Measurements from ENCODE around the gene MTRFR.

Gene MTRFR

GRCh38 chr12:123253641-123254459 lies 20.6 kb downstream of the MTRFR start:
- peaks cover 71 to 99% (median 88%) of the 10 kb centered on the region in 11 experiments for H3K36me3 ChIP-seq
- no peak overlapping the region for H3K4me3 ChIP-seq
- H3K4me1 ChIP-seq: peaks cover 5 to 28% (median 22%) of the 10 kb centered on the region in 10 experiments; a peak in 18 of 20 replicates
- H4K20me1 ChIP-seq: peaks cover 30 to 65% (median 37%) of the 10 kb centered on the region in 11 experiments; a peak in 17 of 22 replicates
- H3K27ac ChIP-seq: no peak overlapping the region
- no peaks in the 10 kb centered on the region for H3K27me3 ChIP-seq
- TF ChIP-seq Cebpa-rat (IDR thresholded peaks at IDR 0.05): no peak
- peaks cover 0 to 8% (median 1%) of the 10 kb centered on the region in 11 experiments; a peak in 4 of 22 replicates for H3K9me3 ChIP-seq (replicated peaks in 1 of 11)
- H3K9ac ChIP-seq: no peak overlapping the region
- no peak overlapping the region for H3K4me2 ChIP-seq

GRCh38 chr12:123254853-123255446 lies 21.7 kb downstream of the MTRFR start:
- Histone ChIP-seq H3K27ac (peak overlapping the region in 1 of 11 experiments; percentile 16; a peak in 1 of 22 replicates), H3K9ac (no peak overlapping the region), H3K4me3 (no peak overlapping the region), H3K36me3 (peaks cover 77 to 99% (median 91%) of the 10 kb centered on the region in 11 experiments), H3K9me3 (replicated peaks in 1 of 11) (no peaks in the 10 kb centered on the region), H3K4me1 (peaks cover 5 to 33% (median 23%) of the 10 kb centered on the region in 10 experiments; a peak in 18 of 20 replicates), H3K4me2 (no peak overlapping the region), H3K27me3 (no peaks in the 10 kb centered on the region), H4K20me1 (peaks cover 23 to 56% (median 31%) of the 10 kb centered on the region in 11 experiments; a peak in 17 of 22 replicates)
- no peak for TF ChIP-seq Cebpa-rat (IDR thresholded peaks at IDR 0.05)

- Histone ChIP-seq H3K4me3 (no peak overlapping the region), H3K4me2 (peak overlapping the region in 6 of 11 experiments; percentile 10 to 51 (median 37); a peak in 9 of 22 replicates), H3K9me3 (replicated peaks in 1 of 11) (no peaks in the 10 kb centered on the region), H3K4me1 (peaks cover 0 to 28% (median 13%) of the 10 kb centered on the region in 10 experiments; a peak in 11 of 20 replicates), H3K9ac (peak overlapping the region in 1 of 11 experiments; percentile 27; a peak in 2 of 22 replicates), H3K27me3 (no peaks in the 10 kb centered on the region), H3K27ac (peak overlapping the region in 8 of 11 experiments; percentile 1 to 63 (median 50); a peak in 10 of 22 replicates), H4K20me1 (peaks cover 0 to 41% (median 18%) of the 10 kb centered on the region in 11 experiments; a peak in 16 of 22 replicates), H3K36me3 (peaks cover 93 to 100% (median 100%) of the 10 kb centered on the region in 11 experiments)
- no peak for TF ChIP-seq Cebpa-rat (IDR thresholded peaks at IDR 0.05)
Measured at GRCh38 chr12:123258593-123258992, 25.4 kb downstream of the MTRFR start.

GRCh38 chr12:123260081-123260480 lies 26.8 kb downstream of the MTRFR start:
- H3K27ac ChIP-seq: no peak overlapping the region; a peak in 1 of 22 replicates
- peaks cover 92 to 100% (median 100%) of the 10 kb centered on the region in 11 experiments for H3K36me3 ChIP-seq

GRCh38 chr12:123261196-123261595 lies 28.0 kb downstream of the MTRFR start:
- Histone ChIP-seq H3K4me3 (no peak overlapping the region), H3K9me3 (replicated peaks in 1 of 11) (no peaks in the 10 kb centered on the region), H3K27ac (no peak overlapping the region), H3K36me3 (peaks cover 93 to 100% (median 99%) of the 10 kb centered on the region in 11 experiments), H3K4me1 (peaks cover 0 to 34% (median 13%) of the 10 kb centered on the region in 10 experiments; a peak in 13 of 20 replicates), H3K9ac (no peak overlapping the region), H3K27me3 (no peaks in the 10 kb centered on the region), H4K20me1 (peaks cover 0 to 48% (median 22%) of the 10 kb centered on the region in 11 experiments; a peak in 15 of 22 replicates), H3K4me2 (no peak overlapping the region)
- TF ChIP-seq Cebpa-rat (IDR thresholded peaks at IDR 0.05): no peak

More at GRCh38 chr12:123260081-123260480, 26.8 kb downstream of the MTRFR start:
- H3K4me3 ChIP-seq: no peak overlapping the region
- H3K4me2 ChIP-seq: no peak overlapping the region
- H3K27me3 ChIP-seq: no peaks in the 10 kb centered on the region
- H3K4me1 ChIP-seq: peaks cover 0 to 29% (median 13%) of the 10 kb centered on the region in 10 experiments; a peak in 11 of 20 replicates
- TF ChIP-seq Cebpa-rat (IDR thresholded peaks at IDR 0.05): no peak
- no peaks in the 10 kb centered on the region for H3K9me3 ChIP-seq (replicated peaks in 1 of 11)
- H3K9ac ChIP-seq: no peak overlapping the region
- H4K20me1 ChIP-seq: peaks cover 0 to 44% (median 16%) of the 10 kb centered on the region in 11 experiments; a peak in 15 of 22 replicates

- Histone ChIP-seq H3K4me3 (no peak overlapping the region), H3K9ac (0 out of 22 replicates have a peak overlapping the region, but pooled peaks of 1 of the 11 experiments have one; percentile 0), H3K4me2 (no peak overlapping the region), H3K9me3 (replicated peaks in 1 of 11) (no peaks in the 10 kb centered on the region), H3K4me1 (peaks cover 12 to 46% (median 23%) of the 10 kb centered on the region in 10 experiments), H3K27ac (0 out of 22 replicates have a peak overlapping the region, but pooled peaks of 1 of the 11 experiments have one; percentile 13), H4K20me1 (peaks cover 0 to 64% (median 25%) of the 10 kb centered on the region in 11 experiments; a peak in 16 of 22 replicates), H3K36me3 (peaks cover 76 to 96% (median 88%) of the 10 kb centered on the region in 11 experiments), H3K27me3 (no peaks in the 10 kb centered on the region)
- no peak for TF ChIP-seq Cebpa-rat (IDR thresholded peaks at IDR 0.05)
Measured at GRCh38 chr12:123263196-123263817, 30.1 kb downstream of the MTRFR start.

GRCh38 chr12:123264642-123265041 lies 31.4 kb downstream of the MTRFR start:
- Histone ChIP-seq H3K4me3 (no peak overlapping the region), H3K27ac (peak overlapping the region in 2 of 11 experiments; percentile 11 to 45; a peak in 1 of 22 replicates), H3K36me3 (peaks cover 63 to 82% (median 75%) of the 10 kb centered on the region in 11 experiments), H3K4me1 (peaks cover 22 to 46% (median 29%) of the 10 kb centered on the region in 10 experiments), H4K20me1 (peaks cover 0 to 67% (median 25%) of the 10 kb centered on the region in 11 experiments; a peak in 16 of 22 replicates), H3K4me2 (no peak overlapping the region), H3K9me3 (replicated peaks in 1 of 11) (no peaks in the 10 kb centered on the region), H3K9ac (peak overlapping the region in 1 of 11 experiments; percentile 12; a peak in 1 of 22 replicates), H3K27me3 (no peaks in the 10 kb centered on the region)
- TF ChIP-seq Cebpa-rat (IDR thresholded peaks at IDR 0.05): no peak
